Muscle layer of colon (tissue), 2 donors: ENCODE measurements around the gene MCCD1.
"Not testable (repeated sequence)": the region's sequence is repeated elsewhere in the genome, so short reads cannot be mapped to it uniquely, and the experiment has no call there.

ENCODE experiments used
- H3K27ac ChIP-seq: one replicate; pipeline ENCODE4 v1.7.0; 2013; ENCODE audit warnings: low read depth, mild to moderate bottlenecking, low read length, moderate library complexity
- H3K27me3 ChIP-seq, 2 donors: one replicate each; pipeline ENCODE4 v1.7.0; 2013; ENCODE audit warnings: low read length in 2 of 2, mild to moderate bottlenecking in 2 of 2; ENCODE audit not compliant: insufficient read depth in 2 of 2, control insufficient read depth in 1 of 2
- H3K36me3 ChIP-seq: one replicate; pipeline ENCODE4 v1.7.0; 2013; ENCODE audit warnings: mild to moderate bottlenecking, low read length; ENCODE audit not compliant: insufficient read depth
- H3K4me1 ChIP-seq: one replicate; pipeline ENCODE4 v1.7.0; 2013; ENCODE audit warnings: mild to moderate bottlenecking, low read length; ENCODE audit not compliant: insufficient read depth
- H3K4me3 ChIP-seq, 2 donors: one replicate each; pipeline ENCODE4 v1.7.0; 2013; ENCODE audit warnings: low read length in 2 of 2, low read depth in 1 of 2, mild to moderate bottlenecking in 1 of 2, moderate library complexity in 1 of 2
- H3K9ac ChIP-seq: one replicate; pipeline ENCODE4 v1.7.0; 2013; ENCODE audit warnings: low read length
- H3K9me3 ChIP-seq: one replicate; pipeline ENCODE4 v1.7.0; 2013; ENCODE audit warnings: mild to moderate bottlenecking, low read length
- donor health status: abdominal sarcoma.
- donor health status: Adenocarcinoma of cecum.

Gene MCCD1

DNA sequence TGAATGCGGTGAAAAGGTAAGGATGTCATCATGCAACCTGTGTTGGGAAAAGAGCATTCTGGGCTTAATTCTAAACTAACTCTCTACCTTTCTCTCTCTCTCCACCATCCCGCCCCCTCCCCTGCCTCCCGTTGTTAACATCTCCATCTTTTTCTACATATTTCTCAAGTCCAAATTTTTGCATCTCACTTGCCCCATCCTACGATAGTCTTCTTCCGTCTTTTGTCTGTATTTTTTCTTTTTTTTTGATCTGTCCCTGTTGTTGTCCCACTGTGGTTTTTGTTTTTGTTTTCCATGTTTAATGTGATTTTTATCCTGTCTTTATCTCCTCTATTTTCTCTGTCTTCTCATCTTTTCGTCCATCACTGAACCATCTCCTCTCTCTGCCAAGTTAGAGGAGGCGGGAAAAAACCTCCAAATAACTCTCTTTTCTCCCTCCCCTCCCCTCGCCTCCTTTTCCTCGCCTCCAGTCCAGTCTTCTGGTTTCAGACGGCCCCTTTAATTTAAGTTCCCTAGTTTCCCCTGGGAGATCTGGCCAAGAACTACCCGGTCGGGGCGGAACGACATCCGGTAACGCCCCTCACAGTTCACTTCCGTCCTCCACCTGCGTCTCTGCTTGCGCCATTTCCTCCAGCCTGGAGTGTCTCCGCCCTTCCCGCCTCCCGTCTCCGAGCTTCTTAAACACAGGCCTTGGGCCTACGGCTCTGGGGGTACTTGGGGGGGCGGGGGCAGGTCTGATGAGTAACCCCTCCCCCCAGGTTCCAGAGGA lies 18.4 kb downstream of the MCCD1 start, which contains the start of gene NFKBIL1:
TSS of gene NFKBIL1 (plus strand) at position 651 of the 769 bp plus-strand sequence. CDS start at position 738, 87 bp downstream.
- no peaks in the 10 kb centered on the region for H3K9me3 ChIP-seq
- H3K4me1 ChIP-seq: peaks cover 28% of the 10 kb centered on the region
- H3K4me3 ChIP-seq: peak within 1 kb of the TSS; percentile 47 to 74
- H3K27ac ChIP-seq: peak within 1 kb of the TSS; percentile 86
- H3K27me3 ChIP-seq: no peaks in the 10 kb centered on the region
- H3K9ac ChIP-seq: peak within 1 kb of the TSS; percentile 77
- no peaks in the 10 kb centered on the region for H3K36me3 ChIP-seq

DNA sequence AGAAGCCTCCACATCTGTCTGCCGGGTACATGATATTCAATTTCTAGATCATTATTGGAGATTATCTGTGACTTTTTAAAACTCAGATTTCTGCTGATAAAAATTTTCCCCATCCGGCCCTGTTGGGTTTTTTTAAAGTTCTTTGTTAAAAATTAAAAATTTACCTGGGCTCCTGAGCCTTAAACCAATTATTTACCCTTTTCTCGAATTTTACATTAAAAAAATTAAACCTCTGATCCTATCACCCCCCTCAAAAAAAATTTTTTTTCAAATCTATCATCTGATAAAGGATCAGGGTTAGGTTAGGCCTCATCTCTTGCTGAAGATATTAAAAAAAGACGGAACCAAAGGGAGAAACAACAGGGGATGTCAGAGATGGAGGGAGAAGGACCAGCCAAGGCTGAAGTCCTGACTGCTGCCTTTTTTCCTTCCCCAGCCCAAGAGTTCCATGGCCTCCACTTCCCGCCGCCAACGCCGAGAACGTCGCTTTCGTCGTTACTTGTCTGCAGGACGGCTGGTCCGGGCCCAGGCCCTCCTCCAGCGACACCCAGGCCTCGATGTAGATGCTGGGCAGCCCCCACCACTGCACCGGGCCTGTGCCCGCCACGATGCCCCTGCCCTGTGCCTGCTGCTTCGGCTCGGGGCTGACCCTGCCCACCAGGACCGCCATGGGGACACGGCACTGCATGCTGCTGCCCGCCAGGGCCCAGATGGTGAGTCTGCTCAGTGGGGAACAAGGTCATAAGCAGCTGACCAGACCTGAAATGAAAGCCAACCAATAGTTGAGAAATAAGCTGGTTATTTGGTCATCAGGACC lies 19.2 kb downstream of the MCCD1 start:
- no peaks in the 10 kb centered on the region for H3K36me3 ChIP-seq
- H3K9ac ChIP-seq: peak overlapping the region; percentile 38
- no peaks in the 10 kb centered on the region for H3K9me3 ChIP-seq
- H3K4me3 ChIP-seq: peak overlapping the region; percentile 28 to 74
- no peaks in the 10 kb centered on the region for H3K27me3 ChIP-seq
- peaks cover 23% of the 10 kb centered on the region for H3K4me1 ChIP-seq
- peak overlapping the region; percentile 86 for H3K27ac ChIP-seq

DNA sequence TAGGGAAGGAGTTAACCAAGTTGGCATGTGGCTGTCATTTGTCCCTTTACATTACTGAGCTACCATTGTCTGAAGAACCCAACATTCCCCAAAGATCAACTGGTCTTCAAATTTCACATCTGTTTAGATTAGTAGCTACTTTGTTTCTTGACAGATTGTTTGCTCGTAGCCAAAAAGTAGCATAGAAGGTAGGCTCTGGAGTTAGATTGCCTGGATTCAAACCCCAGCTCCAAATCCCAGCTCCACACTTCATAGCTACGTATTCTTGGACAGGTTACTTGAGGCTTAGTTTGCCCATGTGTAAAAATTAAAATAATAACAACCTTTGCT lies 19.7 kb downstream of the MCCD1 start:
- peak overlapping the region; percentile 86 for H3K27ac ChIP-seq
- H3K4me1 ChIP-seq: peaks cover 19% of the 10 kb centered on the region
- no peaks in the 10 kb centered on the region for H3K36me3 ChIP-seq
- peak overlapping the region in 1 of 2 donors; percentile 74 for H3K4me3 ChIP-seq
- peak overlapping the region; percentile 38 for H3K9ac ChIP-seq
- no peaks in the 10 kb centered on the region for H3K9me3 ChIP-seq
- no peaks in the 10 kb centered on the region for H3K27me3 ChIP-seq

DNA sequence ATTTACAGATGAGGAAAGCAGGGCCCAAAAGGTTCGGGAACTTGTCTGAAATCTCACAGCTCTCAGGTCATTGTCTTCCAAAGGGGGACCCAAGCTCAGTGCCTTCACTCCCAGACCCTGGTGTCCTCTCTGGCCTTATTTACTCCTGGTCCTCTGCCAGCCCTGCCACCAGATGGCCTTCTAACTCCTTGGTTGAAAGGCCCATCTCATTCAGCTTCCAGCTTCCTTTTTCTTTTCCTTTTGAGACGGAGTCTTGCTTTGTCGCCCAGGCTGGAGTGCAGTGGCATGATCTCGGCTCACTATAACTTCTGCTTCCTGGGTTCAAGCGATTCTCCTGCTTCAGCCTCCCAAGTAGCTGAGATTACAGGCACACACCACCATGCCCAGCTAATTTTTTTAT lies 22.6 kb downstream of the MCCD1 start:
- not testable (repeated sequence) for H3K27me3 ChIP-seq, H3K36me3 ChIP-seq, H3K4me3 ChIP-seq, H3K9ac ChIP-seq, H3K27ac ChIP-seq, H3K9me3 ChIP-seq
- peaks cover 17% of the 10 kb centered on the region for H3K4me1 ChIP-seq

DNA sequence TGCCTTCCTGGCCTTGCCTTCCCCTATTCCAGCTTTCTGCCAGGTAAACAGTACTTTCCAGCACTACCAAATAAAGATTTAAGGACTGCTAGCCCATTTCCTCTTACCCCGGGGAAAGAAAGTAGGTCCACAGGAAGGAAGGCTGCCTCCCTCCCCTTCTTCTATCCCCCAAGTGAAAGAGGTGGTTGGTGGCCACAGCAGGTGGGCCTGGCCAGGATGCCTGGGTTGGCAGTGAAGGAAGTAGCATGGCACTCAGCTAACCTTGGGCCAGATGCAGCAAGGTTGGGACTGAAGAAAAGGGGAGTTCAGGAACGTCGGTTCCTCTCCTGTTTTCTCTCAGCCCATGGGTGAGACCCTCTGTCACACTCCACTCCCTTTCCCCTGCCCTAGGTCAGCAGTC lies 27.5 kb downstream of the MCCD1 start:
- no peaks in the 10 kb centered on the region for H3K27me3 ChIP-seq
- peaks cover 42% of the 10 kb centered on the region for H3K36me3 ChIP-seq
- H3K4me1 ChIP-seq: peaks cover 10% of the 10 kb centered on the region

DNA sequence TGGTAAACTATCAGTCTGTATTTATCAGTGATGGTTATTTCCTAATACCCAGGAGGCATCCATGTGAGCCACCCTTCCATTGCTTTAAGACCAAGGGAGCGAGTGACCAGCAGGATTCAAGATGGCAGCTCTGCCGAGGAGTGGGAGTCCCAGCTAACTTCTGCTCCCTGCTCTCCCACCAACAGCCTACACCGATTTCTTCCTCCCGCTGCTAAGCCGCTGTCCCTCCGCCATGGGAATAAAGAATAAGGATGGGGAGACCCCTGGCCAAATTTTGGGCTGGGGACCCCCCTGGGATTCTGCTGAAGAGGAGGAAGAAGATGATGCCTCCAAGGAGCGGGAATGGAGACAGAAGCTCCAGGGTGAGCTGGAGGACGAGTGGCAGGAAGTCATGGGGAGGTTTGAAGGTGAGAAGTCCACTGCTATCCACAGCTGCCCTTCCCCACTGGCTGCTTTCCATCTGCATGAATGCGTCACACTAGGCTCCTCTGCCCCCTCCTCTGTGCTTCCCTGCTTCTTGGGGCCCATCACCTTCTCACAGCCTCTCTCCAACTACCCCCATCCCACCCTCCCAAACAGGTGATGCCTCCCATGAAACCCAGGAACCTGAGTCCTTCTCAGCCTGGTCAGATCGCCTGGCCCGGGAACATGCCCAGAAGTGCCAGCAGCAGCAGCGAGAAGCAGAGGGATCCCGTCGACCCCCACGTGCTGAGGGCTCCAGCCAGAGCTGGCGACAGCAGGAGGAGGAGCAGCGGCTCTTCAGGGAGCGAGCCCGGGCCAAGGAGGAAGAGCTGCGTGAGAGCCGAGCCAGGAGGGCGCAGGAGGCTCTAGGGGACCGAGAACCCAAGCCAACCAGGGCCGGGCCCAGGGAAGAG lies 28.9 kb downstream of the MCCD1 start:
- Histone ChIP-seq H3K27ac (peak overlapping the region; percentile 38), H3K4me3 (no peak overlapping the region), H3K9ac (no peak overlapping the region), H3K27me3 (no peaks in the 10 kb centered on the region), H3K36me3 (peaks cover 42% of the 10 kb centered on the region), H3K9me3 (no peaks in the 10 kb centered on the region), H3K4me1 (peaks cover 10% of the 10 kb centered on the region)

More for the DNA sequence above, 27.5 kb downstream of the MCCD1 start:
- H3K9ac ChIP-seq: no peak overlapping the region
- H3K27ac ChIP-seq: no peak overlapping the region
- no peaks in the 10 kb centered on the region for H3K9me3 ChIP-seq
- no peak overlapping the region for H3K4me3 ChIP-seq

DNA sequence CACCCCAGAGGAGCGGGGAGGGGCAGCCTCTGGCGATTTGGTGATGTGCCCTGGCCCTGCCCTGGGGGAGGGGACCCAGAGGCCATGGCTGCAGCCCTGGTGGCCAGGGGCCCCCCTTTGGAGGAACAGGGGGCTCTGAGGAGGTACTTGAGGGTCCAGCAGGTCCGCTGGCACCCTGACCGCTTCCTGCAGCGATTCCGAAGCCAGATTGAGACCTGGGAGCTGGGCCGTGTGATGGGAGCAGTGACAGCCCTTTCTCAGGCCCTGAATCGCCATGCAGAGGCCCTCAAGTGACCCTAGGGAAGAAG lies 29.5 kb downstream of the MCCD1 start:
- Histone ChIP-seq H3K27ac (peak overlapping the region; percentile 38), H3K9me3 (no peaks in the 10 kb centered on the region), H3K4me1 (peaks cover 10% of the 10 kb centered on the region), H3K27me3 (no peaks in the 10 kb centered on the region), H3K9ac (no peak overlapping the region), H3K4me3 (no peak overlapping the region), H3K36me3 (peaks cover 42% of the 10 kb centered on the region)

DNA sequence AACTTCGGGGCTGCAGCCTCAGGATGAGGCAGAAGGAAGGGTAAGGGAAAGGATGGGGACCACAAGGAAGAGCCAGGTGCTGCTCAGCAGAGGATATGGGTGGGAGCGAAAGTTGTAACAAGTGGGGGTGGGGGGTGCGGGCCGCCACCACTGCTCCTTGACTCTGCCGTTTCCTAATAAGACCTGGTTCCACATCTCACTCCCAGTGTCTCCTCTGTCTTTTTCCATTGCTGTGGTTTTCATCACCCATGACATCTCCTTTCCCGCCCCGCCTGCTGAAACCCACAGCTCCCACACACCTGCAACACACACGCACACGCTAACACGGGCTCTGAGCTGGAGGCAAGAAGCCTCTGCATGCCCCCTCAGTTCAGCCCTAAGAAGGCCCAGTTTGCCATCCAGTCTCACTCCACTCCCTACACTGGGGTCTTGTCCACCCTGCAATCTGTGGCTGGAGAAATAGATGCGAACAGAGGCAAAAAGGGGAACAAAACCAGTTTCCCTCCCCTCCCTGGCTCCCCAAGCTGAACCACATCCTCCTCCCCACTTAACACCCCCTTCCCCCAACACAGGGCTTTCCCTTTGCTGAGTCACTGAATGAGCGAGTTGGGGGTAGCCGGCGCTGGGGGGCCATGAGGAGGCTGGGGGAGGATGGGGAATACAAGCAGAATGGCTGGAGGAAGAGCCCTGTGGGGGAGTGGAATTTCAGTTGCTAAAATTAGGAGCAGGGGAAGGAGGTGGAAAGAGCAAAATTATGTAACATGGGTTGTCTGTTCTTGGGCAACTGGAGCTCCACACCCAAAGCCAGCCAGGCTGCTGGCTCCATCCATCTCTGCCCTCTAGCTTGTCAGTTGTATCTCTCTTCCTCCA lies 30.1 kb downstream of the MCCD1 start:
- Histone ChIP-seq H3K4me1 (peaks cover 10% of the 10 kb centered on the region), H3K27me3 (no peaks in the 10 kb centered on the region), H3K9me3 (no peaks in the 10 kb centered on the region), H3K9ac (no peak overlapping the region), H3K36me3 (peaks cover 42% of the 10 kb centered on the region), H3K27ac (peak overlapping the region; percentile 52), H3K4me3 (no peak overlapping the region)

DNA sequence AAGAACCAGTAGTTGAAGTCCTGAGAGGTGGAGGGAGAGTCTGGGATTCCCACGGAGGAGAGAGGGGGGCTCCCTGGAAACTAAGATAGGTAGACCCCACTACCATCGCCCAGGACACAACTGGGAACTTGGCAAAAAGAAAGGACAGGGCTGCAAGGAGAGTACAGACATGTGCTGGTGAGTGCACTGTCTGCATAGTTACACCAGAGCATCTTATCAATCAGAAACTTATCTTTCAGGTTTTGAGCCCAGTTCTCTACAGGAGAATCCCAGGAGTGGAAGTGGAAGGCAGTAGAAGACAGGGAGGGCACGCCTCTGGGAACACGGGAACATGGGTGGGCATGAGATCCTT lies 30.8 kb downstream of the MCCD1 start:
- Histone ChIP-seq H3K36me3 (peaks cover 42% of the 10 kb centered on the region), H3K4me3 (no peak overlapping the region), H3K27me3 (no peaks in the 10 kb centered on the region), H3K27ac (peak overlapping the region; percentile 52), H3K9ac (no peak overlapping the region), H3K4me1 (peaks cover 10% of the 10 kb centered on the region), H3K9me3 (no peaks in the 10 kb centered on the region)

DNA sequence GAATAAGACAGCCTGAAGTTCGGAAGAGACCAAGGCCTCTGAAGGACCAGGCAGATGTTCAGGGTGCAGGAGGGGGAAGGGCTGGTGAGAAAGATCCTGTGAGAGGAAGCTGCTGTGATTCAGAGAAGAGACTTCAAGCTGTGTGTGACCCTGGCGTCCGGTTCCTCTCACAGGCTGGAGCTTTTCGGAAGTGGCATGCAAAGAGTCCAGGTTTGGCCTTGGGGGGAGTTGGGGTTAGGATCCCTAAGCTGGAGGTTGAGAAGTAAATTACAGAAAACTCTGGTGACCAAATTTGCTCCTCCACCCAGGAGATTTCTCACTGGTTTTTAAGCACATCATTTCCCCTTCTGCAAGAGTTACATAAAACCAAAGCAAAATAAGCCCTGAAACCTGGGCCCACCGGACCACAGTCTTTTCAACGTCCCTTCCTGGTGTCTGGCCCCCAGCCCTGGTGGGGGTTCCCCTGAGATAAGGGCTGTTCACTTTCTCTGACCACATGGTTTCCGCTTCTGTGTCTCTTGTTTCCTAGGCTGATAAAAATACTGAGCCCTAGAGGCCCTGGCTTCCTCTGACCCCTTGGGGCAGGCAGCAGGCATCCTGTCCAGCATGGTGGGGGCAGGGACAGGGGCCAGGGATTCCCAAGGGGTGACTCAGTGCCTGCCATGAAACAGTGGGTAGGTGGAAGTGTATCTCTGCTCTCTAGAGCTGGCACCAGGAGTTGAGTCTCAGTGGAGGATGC lies 31.4 kb downstream of the MCCD1 start:
- H3K27ac ChIP-seq: peak overlapping the region; percentile 52
- H3K4me1 ChIP-seq: peaks cover 10% of the 10 kb centered on the region
- H3K9ac ChIP-seq: no peak overlapping the region
- H3K27me3 ChIP-seq: no peaks in the 10 kb centered on the region
- no peaks in the 10 kb centered on the region for H3K9me3 ChIP-seq
- peaks cover 42% of the 10 kb centered on the region for H3K36me3 ChIP-seq
- no peak overlapping the region for H3K4me3 ChIP-seq
